K562 (cell line): Measurements from ENCODE around the gene FCAMR. TPM values are rescaled to one million over a fixed set of nuclear protein-coding genes. Genes with fewer than 3 reads are reported as not detected.

Source experiments
- CHD4 ChIP-seq: fragments of 200-600 bp; sonication (generic); IDR thresholded peaks from 3 replicates; pipeline ENCODE4 v1.6.1; 2012; ENCODE audit warnings: low read depth, mild to moderate bottlenecking, mixed read lengths, low read length, inconsistent platforms; ENCODE audit not compliant: insufficient read depth, insufficient replicate concordance, poor library complexity, severe bottlenecking
- CREM ChIP-seq: IDR thresholded peaks from 2 replicates; pipeline ENCODE4 v1.6.1; 2014; ENCODE audit warnings: antibody characterized with exemption, low read depth
- EP300 ChIP-seq: IDR thresholded peaks from 2 replicates; pipeline ENCODE4 v1.6.1; 2012; ENCODE audit warnings: low read length, improper control_type of control experiment
- LEF1 ChIP-seq: fragments of 450-650 bp; IDR thresholded peaks from 2 replicates; pipeline ENCODE4 v1.6.1; 2016; ENCODE audit warnings: mild to moderate bottlenecking
- POLR2G ChIP-seq: fragments of 200-400 bp; formaldehyde crosslinking; IDR thresholded peaks from 2 replicates; pipeline ENCODE4 v1.6.1; 2017; ENCODE audit warnings: low read depth, mild to moderate bottlenecking, antibody characterized with exemption, low read length, moderate library complexity
- RB1 ChIP-seq: fragments of 450-650 bp; IDR thresholded peaks from 2 replicates; pipeline ENCODE4 v1.6.1; 2017; ENCODE audit warnings: low read depth, mild to moderate bottlenecking
- SP1 ChIP-seq: sonication (generic); formaldehyde crosslinking; IDR thresholded peaks from 2 replicates; pipeline ENCODE4 v1.8.1; 2022; ENCODE audit warnings: mild to moderate bottlenecking, missing genetic modification reagents
- ZKSCAN1 ChIP-seq: fragments of 150-350 bp; IDR thresholded peaks from 2 replicates; pipeline ENCODE4 v1.6.1; 2016; ENCODE audit warnings: low read depth, low read length
- polyA plus RNA-seq, 8 experiments: library from polyadenylated mRNA; depleted of rRNA in 4 of 8; stranded (reverse) in 5 of 8; unstranded in 3 of 8; fragments of >200 nt; fragmentation: Nextera tagmentation in 2 of 8; fragmentation: Illumina TruSeq in 1 of 8; extraction: Ambion mirVana in 2 of 8; extraction: Trizol in 1 of 8; gene quantifications; 2 replicates each; pipeline versions ENCODE4 v1.2.1 to v1.2.3, GENCODE V29; 2011 to 2014; ENCODE audit warnings: inconsistent platforms in 1 of 8, missing spikeins in 1 of 8
- total RNA-seq, 7 experiments: library from RNA; depleted of rRNA in 6 of 7; stranded (reverse); fragments of >200 nt in 6 of 7; fragmentation: Illumina TruSeq in 2 of 7; extraction: Trizol in 2 of 7; gene quantifications; 2 replicates each; pipeline versions ENCODE4 v1.2.1 to v1.2.3, GENCODE V29; 2011 to 2021; ENCODE audit warnings: low replicate concordance in 1 of 7
- TF ChIP-seq, protein P1 (sequence below): fragments of 250-450 bp; sonication (Bioruptor Pico); IDR thresholded peaks from 2 replicates; pipeline ENCODE4 v1.4.0; 2020; ENCODE audit warnings: mild to moderate bottlenecking

Gene FCAMR
- total and polyA plus RNA-seq, 9 of the 15 experiments (the other 6 are each of a cell fraction or from before 2014, with no cell fraction given), result not detected

DNA sequence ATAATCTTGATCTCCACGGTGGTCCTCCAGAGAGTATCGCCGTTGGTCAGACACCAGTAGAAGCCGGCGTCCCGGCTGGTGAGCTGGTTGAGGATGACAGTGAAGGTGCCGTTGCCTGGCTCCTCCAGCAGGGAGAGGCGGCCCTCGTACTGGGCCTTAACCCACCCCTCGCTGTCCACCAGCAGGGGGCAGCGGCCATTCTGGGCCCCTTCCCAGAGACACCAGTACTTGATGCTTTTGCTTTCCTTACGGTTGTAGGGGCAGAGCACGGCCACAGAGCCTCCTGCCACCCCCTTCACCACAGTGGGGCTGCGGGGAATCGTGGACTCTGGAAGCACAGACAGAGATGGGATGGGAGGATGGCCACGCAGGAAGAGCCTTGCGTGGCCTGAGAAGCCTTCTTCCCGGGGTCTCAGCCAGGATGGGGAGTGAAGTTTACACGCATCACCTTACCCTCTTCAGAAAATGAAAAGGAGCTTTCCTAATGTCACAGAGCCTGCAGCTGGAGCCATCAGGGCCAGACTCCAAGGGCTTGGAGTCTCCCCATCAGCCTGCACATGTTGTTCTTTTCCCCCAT is 34.7 kb downstream of the FCAMR start (continued):
- TF ChIP-seq EP300 (peak; percentile 31; the same call in 1 of the 2 replicates), RB1 (peak; percentile 84; the same call in 1 of the 2 replicates), POLR2G (no peak), CHD4 (no peak), SP1 (CRISPR knock-in tag) (peak; percentile 66; the same call in 1 of the 2 replicates), LEF1 (no peak), ZKSCAN1 (peak; percentile 51; the same call in 1 of the 2 replicates), CREM (peak; percentile 52)
- TF ChIP-seq, protein P1, sequence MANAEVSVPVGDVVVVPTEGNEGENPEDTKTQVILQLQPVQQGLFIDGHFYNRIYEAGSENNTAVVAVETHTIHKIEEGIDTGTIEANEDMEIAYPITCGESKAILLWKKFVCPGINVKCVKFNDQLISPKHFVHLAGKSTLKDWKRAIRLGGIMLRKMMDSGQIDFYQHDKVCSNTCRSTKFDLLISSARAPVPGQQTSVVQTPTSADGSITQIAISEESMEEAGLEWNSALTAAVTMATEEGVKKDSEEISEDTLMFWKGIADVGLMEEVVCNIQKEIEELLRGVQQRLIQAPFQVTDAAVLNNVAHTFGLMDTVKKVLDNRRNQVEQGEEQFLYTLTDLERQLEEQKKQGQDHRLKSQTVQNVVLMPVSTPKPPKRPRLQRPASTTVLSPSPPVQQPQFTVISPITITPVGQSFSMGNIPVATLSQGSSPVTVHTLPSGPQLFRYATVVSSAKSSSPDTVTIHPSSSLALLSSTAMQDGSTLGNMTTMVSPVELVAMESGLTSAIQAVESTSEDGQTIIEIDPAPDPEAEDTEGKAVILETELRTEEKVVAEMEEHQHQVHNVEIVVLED (CRISPR knock-in tag), result no peak
